GM12873 (cell line): Measurements from ENCODE around the gene ABCA8.

ENCODE experiments used
- TF ChIP-seq, protein P1 (sequence below): IDR thresholded peaks from 2 replicates; pipeline ENCODE4 v1.5.1; 2012; ENCODE audit warnings: low read depth, mild to moderate bottlenecking, moderate library complexity, low read length, control low read depth; ENCODE audit not compliant: insufficient read depth; ENCODE audit errors: missing control alignments

The ABCA8 gene

DNA sequence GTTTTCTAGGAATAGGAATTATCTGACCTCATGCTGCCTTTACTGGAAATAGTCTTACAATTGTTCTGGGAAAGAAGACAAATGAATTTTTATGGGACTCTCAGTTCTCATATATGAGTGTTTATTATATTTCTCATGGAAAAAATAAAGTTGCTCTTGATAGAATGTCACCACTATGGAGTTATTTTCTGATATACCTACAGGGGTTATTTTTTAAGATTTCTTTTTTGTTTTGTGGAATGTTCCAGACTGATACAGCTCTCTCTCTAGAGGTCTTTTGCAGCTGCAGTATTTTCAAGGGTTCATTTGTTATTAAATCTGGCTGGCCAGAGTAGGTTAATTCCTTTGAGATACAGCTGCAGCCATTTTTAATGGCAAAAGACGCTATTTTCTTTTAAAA, 100.7 kb downstream of the ABCA8 start:
- TF ChIP-seq, protein P1, sequence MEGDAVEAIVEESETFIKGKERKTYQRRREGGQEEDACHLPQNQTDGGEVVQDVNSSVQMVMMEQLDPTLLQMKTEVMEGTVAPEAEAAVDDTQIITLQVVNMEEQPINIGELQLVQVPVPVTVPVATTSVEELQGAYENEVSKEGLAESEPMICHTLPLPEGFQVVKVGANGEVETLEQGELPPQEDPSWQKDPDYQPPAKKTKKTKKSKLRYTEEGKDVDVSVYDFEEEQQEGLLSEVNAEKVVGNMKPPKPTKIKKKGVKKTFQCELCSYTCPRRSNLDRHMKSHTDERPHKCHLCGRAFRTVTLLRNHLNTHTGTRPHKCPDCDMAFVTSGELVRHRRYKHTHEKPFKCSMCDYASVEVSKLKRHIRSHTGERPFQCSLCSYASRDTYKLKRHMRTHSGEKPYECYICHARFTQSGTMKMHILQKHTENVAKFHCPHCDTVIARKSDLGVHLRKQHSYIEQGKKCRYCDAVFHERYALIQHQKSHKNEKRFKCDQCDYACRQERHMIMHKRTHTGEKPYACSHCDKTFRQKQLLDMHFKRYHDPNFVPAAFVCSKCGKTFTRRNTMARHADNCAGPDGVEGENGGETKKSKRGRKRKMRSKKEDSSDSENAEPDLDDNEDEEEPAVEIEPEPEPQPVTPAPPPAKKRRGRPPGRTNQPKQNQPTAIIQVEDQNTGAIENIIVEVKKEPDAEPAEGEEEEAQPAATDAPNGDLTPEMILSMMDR: no peak

DNA sequence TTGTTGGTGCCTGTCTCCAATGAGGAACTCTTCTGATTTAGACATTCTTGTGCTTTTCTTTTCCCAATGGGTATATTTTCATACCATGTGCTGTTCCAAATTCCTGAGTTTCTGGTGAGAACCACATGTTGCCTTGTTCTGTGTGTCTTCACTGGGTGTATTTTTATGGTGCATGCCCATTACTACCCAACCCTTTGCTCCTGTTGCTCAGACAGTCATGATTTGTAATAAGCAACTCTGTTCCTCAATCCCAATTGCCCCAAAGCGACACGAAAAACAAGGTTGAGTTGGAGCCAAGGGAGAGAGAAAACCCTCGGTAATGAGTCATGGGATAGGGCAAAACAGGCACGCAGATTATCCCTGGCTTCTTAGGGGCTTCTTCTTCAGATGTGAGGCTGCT, 101.8 kb downstream of the ABCA8 start:
- TF ChIP-seq, protein P1: no peak

DNA sequence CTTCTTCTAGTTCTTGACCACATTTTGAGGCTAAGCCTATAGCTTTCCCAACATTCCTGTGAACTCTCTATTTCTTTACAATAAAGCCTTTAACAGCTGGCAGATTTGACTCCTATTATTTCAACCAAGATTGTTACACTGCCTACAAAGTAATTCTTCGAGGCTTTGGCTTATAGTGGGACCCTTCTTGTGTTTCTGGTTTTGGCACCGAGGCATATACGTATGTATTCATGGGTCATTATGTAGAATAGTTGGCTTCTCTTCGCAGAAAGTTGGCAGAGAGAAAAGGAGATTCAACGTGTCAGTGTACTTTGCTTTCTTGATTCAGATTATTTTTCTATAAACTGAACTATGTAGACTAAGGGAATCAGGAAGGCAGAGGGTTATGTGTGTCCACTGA, 102.2 kb downstream of the ABCA8 start:
- TF ChIP-seq, protein P1: no peak

DNA sequence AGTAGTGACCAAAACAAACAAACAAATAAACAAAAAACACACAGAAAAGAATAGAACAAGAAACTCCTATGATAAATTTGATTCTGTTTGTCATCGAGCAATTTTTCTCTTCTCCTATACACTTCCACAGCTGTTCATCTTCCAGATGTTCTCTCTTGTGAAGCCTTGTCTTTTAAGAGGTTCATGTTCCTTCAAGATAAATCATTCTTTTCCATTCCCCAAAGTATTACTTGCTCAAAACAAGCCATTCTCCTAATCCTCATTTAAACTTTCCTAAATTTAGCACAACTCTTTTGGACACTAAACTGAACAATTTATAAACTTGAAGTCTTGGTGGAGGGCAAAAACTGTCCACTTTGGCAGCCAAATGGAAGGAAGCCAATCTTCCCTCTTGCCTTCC, 103.3 kb downstream of the ABCA8 start:
- TF ChIP-seq, protein P1: no peak

DNA sequence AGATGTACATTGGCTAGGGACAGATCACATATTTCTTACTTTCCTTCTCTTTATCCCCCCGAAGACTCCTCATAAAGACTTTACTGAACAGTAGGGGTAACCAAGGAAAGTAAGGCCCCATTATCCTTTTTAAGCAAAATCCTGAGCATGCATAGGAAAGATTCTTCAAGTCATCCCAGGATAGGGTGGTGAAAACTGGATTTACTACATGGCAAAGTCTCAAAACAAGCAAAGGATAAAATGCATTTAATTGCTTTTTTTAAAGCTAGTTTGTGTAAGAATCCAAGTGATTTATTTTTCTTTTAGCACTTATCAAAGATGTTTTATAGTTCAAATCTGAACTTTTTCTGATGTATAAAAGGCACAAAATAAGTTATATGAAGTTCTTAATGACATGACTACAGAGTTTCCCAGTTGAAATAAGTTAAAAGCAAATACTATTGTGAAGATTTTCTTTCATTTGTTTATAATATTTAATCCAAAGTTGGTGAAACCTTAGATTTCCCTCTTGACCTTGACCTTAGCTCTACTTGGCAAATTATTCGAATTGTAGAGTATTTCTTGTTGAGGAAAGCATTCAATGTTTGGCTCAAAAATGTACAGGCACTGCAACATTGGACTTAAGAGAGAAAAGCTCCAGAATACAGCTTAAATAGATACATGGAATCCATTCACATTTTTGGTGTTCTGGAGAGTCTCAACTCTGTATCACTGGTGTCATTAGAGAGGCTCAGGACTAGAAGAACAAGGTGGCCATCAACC, 104.3 kb downstream of the ABCA8 start:
- TF ChIP-seq, protein P1: no peak

DNA sequence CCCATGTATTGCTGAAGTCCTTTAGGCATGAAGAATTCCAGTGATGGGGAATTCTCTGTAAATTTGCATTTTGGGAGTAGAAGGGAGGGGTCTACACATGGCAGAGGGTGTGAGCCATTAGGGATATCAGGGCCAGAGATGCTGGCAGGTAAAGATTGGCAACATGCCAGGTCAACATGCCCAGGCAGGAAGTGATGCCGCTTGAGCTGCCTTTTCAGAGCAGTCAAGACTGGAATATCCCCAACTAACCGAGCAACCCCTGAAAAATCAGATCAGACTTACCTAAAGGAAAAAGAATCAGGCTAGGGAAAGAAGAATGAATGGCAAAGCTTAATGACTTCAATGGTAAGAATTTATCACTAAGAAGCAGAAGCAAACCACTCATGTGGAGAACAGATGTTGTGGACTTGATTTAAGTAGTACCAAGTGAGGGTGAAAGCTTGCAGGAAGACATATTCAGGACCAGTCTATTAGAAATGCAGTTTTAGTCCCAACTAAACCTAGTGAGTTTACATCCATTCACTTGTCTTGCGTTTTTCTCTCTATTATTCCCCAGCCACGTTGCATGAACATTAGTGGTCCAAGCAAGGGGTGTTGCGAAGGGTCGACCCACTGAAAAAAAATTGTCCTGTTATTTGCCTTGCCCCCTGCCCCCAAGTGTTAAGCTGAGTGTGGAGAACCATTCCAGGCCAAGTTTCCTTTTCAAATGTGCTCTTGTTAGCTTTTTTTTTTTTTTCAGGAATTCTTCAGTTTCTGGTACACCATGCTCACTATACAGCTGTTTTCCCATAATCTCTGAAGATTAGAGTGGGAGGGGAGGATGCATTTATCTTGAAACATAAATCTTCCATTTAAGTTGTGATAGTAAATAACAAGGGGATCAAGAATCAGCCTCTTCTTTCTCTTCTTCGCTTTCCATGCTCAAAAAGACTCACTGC, 105.2 kb downstream of the ABCA8 start:
- TF ChIP-seq, protein P1: no peak

DNA sequence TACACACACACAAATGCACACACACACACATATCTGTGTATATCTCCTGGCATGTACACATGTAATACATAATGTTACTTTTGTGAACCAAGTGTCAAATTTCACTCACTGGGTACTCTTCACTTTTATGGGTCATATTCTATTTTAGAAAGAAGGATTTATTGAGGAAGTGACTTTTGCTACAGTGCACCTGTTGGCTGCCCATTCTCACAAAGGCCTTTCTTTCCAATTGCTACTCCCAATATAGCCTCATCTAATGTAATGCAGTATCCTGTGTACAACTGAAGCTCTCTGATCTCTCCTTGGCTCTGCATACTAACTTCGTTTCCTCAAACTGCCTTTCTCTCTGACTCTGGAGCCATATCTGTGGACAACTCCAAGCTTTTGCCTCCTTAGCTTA, 107.5 kb downstream of the ABCA8 start:
- TF ChIP-seq, protein P1: no peak
